ENCODE data around the gene EPB41L2.
A peak's percentile ranks its signal among the peaks of the same experiment; 100 is the strongest.

EPB41L2 gene

DNA sequence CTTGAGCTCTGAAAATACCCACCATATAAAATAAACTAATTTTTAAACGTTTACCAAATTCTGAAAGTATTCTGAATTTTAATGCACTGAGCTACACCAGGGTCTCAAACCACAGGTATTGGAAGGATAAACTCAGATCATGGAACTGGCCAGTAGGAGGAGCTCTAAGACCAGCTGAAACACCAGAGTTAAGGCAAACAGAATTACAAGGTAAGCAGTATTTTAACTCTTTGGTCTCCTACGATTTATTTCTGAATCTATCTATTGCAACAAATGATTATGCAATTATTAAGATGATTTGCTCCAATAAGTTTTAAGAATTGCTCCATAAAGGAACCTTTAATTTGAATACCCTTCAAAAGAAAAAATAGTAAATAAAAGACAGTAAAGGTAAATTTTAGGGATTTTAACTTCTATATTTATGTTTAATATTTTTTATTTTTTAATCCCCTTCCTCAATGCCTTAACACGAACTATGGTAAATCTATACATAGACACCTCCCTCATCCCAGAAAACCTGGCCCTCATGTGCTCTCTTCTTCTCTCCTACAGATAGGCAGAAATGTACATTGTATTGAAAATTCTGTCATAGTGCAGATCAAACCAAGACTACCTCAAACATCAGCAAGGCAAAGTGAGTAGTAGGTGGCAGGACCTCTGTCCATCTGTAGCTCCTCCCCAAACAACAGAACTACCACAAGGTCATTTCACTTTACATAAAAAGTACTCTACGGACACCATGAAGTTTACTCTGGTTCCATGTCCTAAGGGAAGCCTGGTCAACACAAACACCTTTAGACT is 177.5 kb downstream of the EPB41L2 start:
- TF ChIP-seq, protein P1, sequence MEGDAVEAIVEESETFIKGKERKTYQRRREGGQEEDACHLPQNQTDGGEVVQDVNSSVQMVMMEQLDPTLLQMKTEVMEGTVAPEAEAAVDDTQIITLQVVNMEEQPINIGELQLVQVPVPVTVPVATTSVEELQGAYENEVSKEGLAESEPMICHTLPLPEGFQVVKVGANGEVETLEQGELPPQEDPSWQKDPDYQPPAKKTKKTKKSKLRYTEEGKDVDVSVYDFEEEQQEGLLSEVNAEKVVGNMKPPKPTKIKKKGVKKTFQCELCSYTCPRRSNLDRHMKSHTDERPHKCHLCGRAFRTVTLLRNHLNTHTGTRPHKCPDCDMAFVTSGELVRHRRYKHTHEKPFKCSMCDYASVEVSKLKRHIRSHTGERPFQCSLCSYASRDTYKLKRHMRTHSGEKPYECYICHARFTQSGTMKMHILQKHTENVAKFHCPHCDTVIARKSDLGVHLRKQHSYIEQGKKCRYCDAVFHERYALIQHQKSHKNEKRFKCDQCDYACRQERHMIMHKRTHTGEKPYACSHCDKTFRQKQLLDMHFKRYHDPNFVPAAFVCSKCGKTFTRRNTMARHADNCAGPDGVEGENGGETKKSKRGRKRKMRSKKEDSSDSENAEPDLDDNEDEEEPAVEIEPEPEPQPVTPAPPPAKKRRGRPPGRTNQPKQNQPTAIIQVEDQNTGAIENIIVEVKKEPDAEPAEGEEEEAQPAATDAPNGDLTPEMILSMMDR (IDR thresholded peaks at IDR 0.05; ENCODE audit: low read depth, low read length, missing control alignments), result peak; percentile 76
- peak; percentile 84 for DNase-seq (ENCODE audit: low read depth)
- in situ Hi-C loops (cut with HindIII; ENCODE audit: low sequenced_read_pairs), result no loop called here
- no peak overlapping the region for H3K4me3 ChIP-seq (ENCODE audit: low read depth, low read length)

DNA sequence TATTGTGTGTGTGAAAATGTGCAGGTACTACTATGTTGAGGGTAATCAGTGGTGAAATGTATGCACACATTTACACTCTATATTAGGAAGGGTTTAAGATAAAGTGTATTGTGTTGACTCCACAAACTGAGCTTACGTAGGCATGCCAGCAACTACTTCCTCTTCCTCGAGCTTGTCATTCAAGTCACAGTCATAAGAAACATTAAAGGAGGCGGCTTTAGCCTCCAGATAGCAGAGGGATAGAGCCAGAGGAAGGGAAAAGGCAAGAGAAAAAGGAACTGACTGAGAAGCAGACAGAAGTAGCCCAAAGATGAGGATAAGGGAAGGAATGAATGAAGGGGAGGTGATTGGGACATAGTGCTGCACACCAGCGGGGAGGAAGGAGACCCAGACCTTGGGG is 180.7 kb downstream of the EPB41L2 start:
- DNase-seq (ENCODE audit: low read depth), result no peak
- in situ Hi-C loops (cut with HindIII; ENCODE audit: low sequenced_read_pairs), result no loop called here
- H3K4me3 ChIP-seq (ENCODE audit: low read depth, low read length), result no peak overlapping the region
- TF ChIP-seq, protein P1 (IDR thresholded peaks at IDR 0.05; ENCODE audit: low read depth, low read length, missing control alignments), result no peak

DNA sequence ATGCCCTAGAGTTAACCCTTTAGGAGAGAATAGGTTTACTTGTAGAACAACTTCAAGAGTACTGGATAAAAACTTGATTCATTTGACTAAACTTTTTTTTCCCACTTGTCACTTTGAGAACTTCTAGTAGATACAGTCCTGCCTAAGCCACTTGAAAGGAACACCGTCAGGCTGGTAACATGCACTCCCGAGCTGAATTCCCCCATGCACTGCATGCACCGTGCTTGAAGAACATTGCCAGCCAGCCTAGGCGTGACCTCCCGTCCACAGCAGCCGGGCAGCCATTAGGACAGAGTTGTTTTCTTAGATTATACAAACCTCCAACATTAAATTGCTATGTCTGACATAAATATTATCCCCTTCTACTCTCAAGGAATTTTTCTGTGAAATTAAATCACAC is 183.2 kb downstream of the EPB41L2 start:
- TF ChIP-seq, protein P1 (IDR thresholded peaks at IDR 0.05; ENCODE audit: low read depth, low read length, missing control alignments), result no peak
- no peak overlapping the region for H3K4me3 ChIP-seq (ENCODE audit: low read depth, low read length)
- no peak for DNase-seq (ENCODE audit: low read depth)
- in situ Hi-C loops (cut with HindIII; ENCODE audit: low sequenced_read_pairs), result no loop called here

DNA sequence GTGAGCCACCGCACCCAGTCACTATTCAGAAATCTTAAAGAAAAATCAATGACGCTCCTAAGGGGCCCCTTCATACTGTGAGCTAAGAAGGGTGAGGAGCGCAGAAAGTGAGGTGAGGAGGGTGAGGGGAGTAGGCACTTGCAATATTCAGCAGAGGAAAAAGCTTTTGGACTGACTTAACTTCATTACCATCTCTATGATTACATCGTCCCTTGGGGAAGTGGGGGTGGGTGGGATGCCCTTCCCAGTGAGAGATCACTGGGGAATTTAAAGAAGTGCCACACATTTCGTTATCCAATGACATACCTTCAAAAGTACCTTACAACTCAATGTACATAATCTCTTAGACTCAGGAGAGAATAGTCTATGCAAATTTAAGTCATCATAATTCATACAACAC is 189.3 kb downstream of the EPB41L2 start:
- in situ Hi-C loops (cut with HindIII; ENCODE audit: low sequenced_read_pairs), result loop anchor here (25.0 kb wide), 1 partner anchor 561 kb away; no protein-coding TSS in a partner anchor
- no peak overlapping the region for H3K4me3 ChIP-seq (ENCODE audit: low read depth, low read length)
- no peak for DNase-seq (ENCODE audit: low read depth)
- TF ChIP-seq, protein P1 (IDR thresholded peaks at IDR 0.05; ENCODE audit: low read depth, low read length, missing control alignments), result no peak

DNA sequence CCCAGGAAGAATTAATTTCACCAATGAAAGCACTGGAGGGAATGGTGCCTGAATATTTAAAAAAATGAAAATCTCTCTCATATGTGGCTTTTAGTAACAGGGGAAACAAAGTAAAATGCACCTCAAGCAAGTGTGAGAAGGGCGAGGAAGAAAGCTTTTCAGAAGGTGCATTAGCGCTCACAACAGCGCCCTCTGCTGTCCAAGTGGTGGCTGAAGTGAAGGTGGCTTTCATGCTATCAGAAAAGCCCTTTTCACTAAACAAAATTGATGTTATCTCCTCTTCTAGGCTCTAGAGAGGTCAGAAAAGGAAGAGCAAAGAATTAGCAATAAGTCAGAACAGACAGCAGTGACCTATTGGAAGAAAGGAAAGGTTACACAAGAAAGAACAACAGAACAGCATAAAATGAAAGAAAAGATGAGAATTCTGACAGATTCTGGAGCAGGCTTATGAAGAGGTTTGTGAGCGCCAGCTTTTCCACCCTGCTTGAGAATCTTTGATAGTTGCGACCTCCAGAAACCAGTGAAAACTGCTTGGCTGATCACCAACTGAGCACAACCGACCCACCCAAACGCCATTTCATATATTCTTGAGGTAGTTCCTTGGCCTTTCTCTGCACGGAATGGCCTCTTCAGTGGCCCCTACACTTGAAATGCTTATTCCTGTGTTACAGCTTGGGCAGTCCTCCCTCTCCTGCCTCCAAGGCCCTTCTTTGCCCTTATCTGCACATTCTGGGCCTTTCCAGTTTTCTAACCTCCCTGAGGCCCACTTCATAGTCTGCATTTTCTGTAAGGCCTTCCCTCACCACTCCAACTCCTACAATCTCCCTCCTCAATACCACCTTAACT is 190.6 kb downstream of the EPB41L2 start:
- TF ChIP-seq, protein P1 (IDR thresholded peaks at IDR 0.05; ENCODE audit: low read depth, low read length, missing control alignments), result peak; percentile 91
- DNase-seq (ENCODE audit: low read depth), result peak; percentile 13
- in situ Hi-C loops (cut with HindIII; ENCODE audit: low sequenced_read_pairs), result loop anchor here (25.0 kb wide), 1 partner anchor 560 kb away; no protein-coding TSS in a partner anchor
- H3K4me3 ChIP-seq (ENCODE audit: low read depth, low read length), result no peak overlapping the region

DNA sequence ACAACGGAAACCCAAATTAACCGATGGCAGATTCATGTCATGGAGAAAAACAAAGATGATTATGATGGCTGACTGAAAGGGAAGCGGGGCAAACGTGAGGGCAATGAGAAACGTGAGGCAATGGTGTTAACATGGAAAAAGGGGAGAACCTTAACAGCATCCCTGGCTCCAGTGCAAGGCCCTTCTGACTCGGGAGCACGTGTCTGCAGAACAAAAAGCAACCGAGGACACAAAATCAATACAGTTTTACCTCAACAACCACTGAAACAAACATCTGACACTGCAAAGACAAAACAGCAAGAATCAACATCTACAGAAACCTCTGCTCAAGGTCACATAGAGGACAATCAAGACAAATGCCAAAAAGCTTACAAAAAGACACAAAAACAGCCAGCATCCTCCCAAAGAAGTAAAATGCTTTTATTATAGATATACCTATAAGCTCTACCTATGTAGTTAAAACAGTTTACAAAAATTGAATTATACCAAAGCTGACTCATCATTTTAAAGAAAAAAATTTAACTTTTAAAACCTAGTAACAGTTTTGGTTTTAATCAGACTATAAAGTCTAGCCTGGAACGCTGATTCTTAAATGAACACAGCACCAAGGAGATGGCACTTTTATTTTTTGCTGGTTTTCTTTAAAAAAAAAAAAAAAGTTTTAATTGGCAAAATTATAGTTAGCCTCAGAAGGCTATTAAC is 192.7 kb downstream of the EPB41L2 start:
- TF ChIP-seq, protein P1 (IDR thresholded peaks at IDR 0.05; ENCODE audit: low read depth, low read length, missing control alignments), result no peak
- no peak for DNase-seq (ENCODE audit: low read depth)
- no peak overlapping the region for H3K4me3 ChIP-seq (ENCODE audit: low read depth, low read length)
- in situ Hi-C loops (cut with HindIII; ENCODE audit: low sequenced_read_pairs), result loop anchor here (25.0 kb wide), 1 partner anchor 558 kb away; no protein-coding TSS in a partner anchor

Data from astrocyte of the cerebellum (primary cell).